Inflammatory macrophage treated with lipopolysaccharide for 1 hour (primary cell): Measurements from ENCODE around the gene MED26.

ENCODE experiments used
- DNase-seq, 2 donors: peaks; one replicate each; pipeline ENCODE4 v3.0.0-alpha.2; 2020 to 2022

Gene MED26

DNA sequence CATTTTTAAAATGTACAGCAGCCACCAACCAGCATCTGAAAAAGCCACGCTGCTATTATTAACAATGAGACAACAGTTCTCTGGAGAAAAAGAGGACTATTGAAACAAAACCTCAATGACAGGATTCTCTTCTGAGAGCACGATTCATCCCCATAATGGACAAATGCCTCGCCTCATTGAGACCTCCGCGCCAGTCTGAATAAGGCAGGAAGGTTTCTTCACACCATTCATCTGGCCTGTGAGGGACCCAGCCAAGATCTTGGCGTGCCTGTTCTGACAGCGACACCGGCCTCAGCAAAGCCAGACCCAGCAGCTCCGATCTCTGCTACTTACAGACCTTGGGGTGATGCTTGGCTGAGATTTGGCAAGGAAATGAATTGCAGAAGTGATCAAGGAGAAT is 17.1 kb upstream of the MED26 start:
- no peak for DNase-seq

DNA sequence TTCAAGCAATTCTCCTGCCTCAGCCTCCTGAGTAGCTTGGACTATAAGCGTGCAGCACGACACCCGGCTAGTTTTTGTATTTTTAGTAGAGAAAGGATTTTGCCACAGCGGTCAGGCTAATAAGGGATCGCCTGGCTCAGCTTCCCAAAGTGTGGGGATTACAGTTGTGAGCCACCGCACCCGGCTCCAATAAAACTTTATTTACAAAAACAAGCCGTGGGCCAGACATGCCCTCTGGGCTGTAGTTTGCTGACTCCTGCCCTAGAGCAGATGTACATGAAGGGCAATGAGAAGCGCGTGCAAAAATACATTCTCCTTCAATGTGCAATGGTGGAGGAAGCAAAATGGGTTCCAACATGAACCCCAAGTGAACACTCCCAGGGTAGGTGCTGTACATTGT is 13.7 kb upstream of the MED26 start:
- DNase-seq = no peak

DNA sequence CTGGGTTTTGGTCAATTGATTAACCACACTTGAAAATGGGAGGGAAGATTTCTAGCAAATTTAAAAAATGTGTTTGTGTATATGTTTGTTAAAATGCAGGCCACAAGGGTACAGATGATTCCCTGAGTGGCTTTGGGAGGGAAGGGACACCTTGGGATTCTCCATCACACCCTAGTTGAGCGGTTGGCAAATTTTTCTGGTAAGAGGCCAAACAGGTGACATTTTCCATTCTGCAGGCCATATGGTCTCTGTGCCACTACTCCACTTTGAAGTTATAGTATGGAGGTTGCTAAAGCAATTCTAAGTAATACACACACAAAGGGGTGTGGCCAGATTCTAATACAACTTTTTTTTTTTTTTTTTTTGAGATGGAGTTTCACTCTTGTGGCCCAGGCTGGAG is 12.9 kb upstream of the MED26 start:
- no peak for DNase-seq

DNA sequence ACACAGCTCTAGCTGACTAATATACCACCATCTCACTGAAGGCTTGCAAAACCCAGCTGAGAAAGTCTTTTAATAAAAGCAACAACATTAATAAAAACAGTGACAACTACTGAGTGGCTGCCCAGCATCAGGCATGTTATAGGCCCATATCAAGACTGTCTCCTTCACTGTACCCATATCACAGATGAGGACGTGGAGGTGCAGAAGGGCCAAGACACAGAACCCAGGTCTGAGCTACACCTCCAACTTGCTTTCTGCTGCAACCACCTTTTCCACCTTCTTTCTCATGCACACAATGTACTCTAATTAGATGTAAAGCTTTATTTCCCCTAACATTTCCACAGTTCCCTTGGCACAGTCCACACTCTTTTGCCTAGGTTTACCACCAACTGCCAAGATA is 10.7 kb upstream of the MED26 start:
- DNase-seq = no peak

DNA sequence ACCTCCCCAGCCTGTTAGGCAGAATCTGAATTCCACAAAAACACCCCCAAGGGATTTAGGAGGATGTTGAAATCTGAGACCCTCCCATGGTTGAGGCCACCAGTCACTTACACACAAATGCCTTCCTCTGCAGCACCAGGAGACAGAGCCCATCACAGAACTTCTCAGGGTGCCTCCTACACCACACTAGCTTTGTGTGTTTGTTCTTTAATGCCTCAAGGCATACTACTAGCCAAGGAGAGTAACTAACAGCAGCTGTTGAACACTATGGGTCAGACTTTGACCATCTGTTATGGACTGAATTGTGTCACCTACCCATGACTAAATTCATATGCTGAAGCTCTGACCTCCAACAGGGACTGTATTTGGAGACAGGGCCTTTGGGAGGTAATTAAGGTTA is 9.5 kb upstream of the MED26 start:
- DNase-seq = no peak

DNA sequence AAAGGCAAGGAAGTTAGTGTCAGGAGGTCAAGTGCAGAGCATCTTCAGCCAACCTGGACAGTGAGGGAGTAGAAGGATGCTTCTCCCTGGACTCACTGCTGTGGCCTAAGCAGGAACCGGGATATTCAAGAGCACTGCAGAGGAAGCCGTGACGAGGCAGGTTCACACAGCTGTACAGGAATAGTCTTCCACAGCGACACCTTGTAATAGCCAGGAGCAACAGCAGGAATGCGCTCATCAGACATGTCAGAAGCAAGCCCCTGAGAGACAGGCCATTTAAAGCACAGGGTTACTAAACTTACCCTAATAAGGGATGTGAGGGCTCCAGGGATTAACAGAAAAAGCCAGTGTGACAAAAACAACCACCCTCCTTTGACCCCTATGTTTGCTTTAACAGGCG is 3.5 kb upstream of the MED26 start:
- DNase-seq = no peak

DNA sequence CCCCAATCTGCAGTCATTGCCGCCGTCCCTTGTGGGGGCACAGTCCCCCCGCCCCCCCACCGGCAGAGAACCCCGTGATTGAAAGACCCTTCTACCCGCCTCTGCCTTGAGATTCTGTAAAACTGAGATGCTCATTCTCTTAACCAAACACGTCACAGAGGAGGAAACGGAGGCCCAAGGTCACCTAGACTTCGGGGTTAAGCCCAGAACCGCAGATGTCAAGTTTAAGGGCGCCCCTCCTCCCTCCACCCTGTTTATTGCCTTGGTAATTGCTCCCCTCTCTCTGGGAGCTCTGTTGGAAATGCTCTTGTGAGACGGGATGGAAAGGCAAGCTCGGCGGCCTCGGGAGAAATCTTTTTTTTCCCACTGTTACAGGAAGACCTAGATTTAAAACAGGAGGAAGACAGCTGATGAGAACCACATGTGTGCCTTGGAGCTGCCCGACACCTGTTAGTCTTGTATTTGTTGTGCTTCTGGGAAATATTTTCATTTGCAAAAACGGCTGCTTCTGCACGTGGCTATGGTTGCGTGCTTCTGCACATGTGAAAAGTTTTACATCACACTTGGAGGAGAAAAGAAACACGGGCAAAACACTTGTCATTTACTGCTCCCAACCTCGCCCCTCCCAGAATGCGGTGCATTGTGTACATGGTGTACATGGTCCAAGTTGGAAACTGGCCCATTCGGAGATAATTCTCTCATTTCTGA is 1.1 kb upstream of the MED26 start:
- DNase-seq = peak in 1 of 2 donors; percentile 3

DNA sequence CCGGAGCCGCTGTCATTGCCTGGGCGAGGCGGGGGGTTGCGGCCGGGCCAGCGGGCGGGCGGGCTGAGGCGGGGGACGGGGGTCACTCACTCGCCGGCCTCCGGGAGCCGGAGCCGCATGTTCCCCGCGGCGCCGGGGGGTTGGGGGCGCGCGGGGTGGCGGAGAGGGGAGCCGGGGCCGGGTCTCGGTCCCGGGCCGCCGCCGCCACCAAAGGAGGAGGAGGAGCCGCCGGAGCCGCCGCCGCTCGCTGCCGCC is 149 bp downstream of the MED26 start:
- DNase-seq = no peak

DNA sequence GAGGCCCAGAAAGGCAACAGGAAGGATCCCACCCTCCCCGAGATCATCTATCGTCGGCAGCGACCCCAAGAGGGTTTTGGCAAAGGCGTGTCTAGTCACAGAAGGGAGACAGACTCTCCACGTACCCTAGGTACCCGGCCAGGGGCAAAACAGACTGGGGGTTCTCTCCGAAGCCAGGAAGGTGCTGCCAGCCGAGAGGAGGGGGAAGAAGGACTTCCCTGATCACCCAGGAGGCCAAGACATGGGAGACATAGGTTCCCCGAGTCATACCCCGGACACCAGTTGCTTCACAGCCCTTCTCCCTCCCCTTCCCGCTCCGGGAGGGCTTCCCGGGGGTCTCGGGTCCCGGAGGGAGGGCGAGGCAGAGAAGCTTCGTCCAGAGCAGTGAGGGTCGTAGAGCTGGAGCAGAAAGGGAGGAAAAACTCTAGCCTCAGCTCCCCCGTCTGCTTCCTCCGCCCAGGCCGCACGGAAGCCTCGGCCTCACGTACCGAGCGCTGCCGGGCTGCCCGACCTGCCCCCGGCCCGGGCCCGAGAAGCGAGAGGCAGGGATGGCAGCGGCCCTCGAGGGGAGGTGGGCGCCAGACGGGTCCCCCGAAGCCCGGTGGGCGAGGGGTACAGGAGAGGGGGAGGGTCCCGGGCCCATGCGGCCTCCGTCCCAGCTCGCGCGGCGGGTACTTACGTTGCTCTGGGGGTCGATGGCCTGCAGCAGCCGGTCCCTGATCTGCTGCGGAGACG is 644 bp downstream of the MED26 start:
- DNase-seq = peak in 1 of 2 donors; percentile 14

DNA sequence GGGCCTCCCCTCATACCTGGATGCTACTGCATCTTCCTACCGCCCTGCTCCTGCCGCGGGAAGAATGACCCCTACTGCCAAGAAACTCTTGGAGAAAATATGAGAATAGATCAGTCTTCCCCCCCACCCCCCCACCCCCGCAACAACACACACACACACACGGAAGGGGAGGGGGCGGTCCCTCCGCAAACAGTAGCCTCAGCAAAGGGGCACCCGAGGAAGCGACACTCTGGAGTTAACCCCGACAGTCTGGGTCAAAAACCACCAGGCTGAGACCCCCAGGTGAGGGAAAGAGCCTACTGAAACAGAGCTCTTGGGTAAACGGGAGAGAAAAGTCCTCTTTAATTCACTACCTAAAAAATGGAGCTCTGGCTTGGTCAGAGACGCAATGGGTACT is 1.2 kb downstream of the MED26 start:
- no peak for DNase-seq

DNA sequence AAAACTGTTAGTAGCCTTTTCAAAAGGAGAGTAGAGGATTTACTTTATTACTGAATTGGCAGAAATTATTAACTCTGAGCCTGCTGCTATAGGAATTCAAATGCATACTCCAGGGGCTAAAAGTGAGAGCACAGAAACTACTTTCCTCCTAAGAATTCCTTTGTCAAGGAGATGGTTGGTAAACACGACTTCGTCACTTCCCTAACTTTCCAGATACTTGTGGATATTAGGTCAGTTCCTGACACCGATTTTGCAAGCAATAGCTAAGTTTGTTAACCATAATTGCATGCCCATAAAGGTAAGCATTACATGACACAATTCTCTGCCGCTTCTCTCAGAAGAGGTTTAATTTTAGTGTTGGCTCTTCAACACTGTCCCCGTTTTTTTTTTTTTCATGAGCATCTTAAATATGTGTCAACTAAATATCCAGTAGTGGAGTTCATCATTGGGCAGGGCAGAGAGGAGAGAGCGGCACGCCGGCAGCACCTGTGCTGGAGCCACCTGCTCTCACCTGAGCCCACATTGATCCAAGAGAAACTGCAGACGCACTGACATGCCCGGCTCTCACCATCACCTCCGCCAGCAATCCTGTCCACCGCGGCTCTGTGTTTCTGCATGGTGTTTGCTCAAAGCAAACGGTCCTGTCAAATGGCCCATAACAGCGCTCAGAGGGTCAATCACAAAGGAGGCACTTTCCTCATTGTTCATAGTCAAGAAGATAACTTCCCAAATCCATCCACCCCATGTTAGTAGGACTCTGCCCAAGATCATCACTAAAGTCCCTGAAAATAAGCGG is 2.6 kb downstream of the MED26 start:
- DNase-seq = no peak

DNA sequence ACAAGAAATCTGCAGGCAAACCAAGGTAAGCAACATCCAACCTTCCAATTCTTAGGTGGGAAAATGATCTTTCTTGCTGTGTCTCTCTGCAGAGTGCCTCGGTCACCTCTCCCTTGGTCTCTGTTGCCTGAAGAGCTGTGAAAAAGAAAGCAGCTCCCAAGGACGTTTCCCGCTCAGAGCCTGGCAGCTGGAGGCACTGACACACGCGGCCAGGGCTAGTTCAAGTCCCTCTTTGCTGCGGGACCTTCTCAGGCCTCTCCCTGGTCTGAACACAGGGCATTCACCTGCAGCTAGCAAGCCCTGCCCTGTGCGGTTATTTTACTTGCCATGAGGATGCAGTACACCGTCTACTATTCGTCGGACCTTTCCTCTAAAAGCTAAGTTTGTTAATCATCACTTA is 3.8 kb downstream of the MED26 start:
- no peak for DNase-seq

DNA sequence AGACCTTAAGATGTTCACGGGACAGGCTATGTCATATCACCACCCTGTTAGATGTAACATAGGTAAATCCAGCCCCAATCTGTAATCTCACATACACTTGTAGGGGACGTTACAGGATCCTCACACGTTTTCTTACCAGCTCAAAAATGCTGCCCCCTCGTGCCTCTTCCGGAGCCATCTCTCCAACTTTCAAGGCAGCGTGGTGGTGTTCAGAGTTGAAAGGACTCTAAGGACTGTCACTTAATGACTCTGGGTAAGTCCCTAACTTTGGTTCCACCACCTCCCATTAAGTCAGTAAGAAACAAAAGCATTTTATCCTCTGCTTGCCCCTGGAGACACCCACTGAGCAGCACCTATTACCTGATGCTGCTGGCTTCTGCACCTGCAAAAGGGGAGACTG is 4.4 kb downstream of the MED26 start:
- DNase-seq = no peak

DNA sequence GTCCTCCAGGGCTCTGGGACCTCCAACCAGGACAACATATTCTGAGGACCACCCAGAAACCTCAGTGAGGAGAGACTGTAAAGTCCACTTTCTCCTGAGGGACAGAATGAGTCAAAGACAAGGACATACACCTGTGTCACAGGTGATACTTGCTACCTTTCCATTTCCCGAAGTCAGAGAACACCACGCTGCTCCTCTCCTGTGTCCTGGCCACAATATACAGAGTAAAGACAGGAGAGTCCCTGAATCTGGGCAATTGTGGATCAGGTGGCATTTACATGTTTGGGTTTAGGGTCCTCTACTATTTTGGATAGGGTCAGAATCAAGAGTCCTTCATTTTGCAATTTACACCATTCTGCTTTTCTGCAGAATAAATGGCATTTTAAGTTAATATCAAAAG is 4.9 kb downstream of the MED26 start:
- DNase-seq = no peak

DNA sequence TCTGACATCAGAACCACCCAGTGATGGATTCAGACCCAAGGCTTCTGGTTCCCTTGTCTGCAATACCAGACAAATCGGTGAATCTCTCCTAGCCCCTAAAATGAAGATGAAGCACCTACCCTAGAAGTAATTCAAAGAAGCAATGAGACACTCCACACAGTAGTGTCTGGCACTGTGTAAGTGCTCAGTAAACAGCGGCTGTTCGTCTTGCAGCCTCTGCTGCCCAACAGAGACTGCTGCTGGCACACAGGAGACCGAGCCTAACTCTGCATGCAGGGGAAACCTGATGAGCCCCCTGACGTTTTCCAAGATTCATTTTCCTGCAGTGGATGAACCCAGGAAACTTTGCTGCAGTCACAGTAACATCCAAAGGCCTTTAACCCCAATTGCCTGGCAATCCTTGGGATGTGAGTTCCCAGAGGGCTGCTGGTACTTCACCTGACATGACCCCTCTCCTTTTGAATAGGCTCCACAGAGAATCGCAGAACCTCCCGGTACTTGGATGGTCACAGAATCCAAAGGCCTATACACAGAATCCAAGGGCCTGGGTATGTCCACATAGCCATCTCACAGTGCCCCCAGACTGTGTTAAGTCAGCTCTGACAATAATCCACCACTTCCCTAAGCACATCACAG is 6.7 kb downstream of the MED26 start:
- no peak for DNase-seq

DNA sequence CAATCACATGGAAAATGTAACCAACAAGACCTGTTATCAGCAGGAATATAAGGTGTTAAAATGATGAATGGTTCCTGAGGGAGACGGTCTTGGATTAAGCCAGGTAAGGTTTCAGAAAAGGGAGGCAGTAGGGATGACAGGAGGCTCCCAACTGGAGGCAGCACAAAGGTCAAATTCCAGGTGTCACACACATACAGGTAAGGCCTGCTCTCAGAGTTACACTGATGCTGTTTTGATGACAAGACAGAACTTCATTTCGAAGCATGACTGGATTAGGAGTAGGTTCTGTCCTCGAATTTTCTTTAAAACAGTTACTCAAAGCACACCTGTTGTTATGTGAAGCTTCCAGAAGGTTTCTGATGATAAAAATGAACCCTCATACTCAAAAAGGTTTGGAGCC is 7.4 kb downstream of the MED26 start:
- no peak for DNase-seq

DNA sequence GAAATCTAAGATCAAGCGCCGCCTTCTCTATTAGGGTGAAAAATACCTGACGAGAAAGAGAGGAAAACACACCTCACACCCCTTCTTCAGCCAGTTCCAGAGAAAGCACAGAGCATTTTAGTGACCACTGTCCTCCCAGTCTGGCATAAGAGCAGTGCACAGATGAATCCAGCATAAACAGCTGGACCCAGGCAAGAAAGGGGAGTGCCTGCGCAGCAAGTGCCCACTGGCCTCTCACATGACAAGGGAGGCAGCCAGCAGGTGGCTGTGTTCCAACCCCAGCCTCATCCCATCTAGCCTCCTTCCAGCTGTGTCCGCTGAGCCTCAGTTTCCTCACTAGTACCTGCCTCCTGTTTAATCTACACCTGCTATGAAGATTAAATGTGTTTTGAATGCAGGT is 8.0 kb downstream of the MED26 start:
- no peak for DNase-seq

DNA sequence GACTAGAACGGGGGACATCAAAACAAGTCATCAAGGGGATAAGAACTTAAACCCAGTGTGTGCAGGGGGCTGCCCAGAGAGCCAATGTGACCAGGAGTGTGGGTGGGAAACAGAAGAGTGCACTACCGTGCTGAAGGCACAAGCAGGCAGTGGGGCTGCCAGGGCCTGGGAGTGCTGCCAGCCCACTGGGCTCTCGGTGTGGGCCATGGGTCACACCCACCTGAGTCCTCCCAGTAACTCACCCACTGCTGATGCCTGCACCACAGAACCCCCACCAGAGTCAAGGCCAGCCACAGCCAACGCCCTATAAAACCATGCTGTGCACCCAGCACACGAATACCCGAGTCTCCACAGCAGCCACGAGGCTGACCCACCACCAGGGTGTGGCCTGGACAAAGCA is 8.5 kb downstream of the MED26 start:
- DNase-seq = no peak

DNA sequence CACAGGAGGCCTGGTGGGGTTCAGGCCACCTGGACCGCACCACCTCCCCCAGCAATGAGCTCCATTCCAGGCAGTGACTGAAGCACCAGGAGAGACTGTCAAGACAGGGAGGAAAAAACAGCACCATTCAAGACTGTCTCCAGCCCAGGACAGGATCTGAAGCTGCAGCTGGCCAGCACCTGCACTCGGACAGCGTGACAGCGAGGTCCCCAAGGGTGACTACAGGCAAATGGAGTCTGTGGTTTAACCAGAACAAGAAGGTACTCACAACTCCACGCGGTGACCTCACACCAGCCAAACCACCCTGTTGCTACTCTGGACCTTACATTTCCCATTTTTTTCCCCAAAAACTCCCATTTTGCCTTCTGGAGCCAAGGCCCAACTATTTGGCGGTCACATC is 9.8 kb downstream of the MED26 start:
- no peak for DNase-seq

DNA sequence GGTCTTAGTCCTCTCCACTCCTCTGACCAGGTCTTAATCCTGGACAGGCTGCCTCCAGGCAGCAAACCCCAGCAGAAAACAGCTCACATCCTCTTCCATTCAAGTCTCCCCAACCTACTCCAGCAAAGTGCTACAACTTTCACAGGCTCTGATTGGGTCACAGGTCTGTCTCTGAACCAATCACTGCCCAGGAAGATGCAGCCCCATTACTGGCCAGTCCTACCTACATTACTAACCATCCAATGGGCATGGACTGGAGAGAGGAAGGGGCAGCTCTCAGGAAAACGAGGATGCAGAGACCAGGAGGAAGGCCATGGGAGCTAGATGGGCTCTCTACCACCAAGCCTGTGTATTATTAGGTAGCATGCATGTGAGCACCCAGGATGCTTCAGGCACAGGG is 12.2 kb downstream of the MED26 start:
- DNase-seq = no peak

DNA sequence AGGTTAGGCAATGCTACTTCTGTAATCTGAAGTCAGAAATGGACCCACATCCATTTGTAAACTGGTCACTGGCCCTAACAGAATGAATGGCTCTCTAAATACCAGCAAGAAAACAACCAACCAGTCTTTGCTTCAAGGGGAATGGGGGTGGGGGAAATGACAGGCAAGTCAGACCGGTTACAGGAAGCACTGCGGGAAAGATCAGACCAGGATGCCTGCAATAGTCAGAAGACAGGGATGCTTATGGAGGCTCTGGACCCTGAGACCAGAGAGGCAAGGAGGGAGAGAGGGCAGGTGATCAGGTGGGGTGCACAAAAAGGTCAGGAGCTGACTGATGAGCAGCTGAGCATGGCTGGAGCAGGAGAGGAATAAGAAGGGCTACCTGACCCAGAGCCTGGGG is 13.1 kb downstream of the MED26 start:
- no peak for DNase-seq

DNA sequence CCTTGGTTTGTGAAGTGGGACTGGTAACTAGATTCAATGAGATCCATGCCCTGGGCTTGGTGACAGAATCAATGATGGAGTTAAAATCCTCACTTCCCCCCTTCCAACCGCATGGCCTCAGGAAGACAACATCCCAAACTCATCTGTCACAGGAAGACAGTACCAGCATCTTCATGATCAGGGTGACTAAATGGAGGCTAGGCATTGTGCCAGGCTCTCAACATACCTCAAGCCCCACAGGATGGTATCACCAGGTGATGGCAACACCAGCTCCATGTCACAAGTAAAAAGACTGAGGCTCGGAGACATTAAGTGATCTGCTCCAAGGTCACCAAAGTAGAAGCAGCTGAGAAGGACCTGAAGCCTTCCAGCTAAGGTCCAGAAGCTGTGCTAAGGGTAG is 14.2 kb downstream of the MED26 start:
- DNase-seq = no peak

DNA sequence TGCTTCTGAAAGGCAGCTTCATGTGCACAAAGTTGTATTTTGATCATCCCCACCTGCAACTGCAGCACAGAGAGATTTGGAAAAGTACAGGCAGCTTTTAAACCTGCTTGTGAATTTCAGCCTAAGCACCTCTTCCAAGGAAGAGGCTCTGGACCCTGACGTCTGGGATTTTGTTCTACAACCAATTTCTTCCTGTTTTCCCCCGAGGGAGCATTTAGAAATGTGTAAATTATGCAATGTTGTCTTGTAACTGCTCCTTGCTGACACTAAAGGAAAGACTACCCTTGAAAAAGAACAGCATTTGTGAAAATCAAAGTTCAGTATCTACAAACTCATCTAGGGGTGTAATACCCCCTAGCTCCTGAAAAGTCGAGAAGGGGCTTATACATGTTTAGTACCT is 15.4 kb downstream of the MED26 start:
- peak; percentile 43 to 48 for DNase-seq

DNA sequence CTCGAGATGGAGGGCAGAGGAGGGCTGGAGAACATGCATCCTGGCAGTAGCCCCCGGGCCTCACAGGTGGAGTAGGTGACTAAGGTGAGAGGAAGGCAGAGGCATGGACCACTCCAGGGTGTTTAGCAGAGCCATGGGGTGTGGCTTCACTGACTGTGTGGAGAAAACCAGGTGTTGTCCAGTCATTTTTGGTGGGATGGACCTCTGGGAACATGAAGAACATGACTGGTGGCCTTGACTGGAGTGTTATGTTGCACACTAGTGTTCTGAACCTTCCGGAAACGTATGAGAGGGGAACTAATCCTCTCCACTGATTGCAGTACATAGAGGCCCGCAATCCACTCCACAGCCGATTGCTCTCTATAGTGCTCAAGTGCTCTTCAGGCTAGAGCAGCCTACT is 16.9 kb downstream of the MED26 start:
- DNase-seq = no peak
